HG03175 (cell line): ENCODE data around the gene USP24.

Experiments used
- ATAC-seq: cut with Tn5 transposase; IDR thresholded peaks from one replicate; pipeline ENCODE4 v1.9.1; 2021; ENCODE audit warnings: mild to moderate bottlenecking, moderate library complexity; ENCODE audit not compliant: unreplicated experiment

The USP24 gene

GRCh38 chr1:55057270-55057955, 157.8 kb downstream of the USP24 start:
- no peak for ATAC-seq

- ATAC-seq = no peak
Observed at GRCh38 chr1:55056632-55056992, 158.6 kb downstream of the USP24 start.

- no peak for ATAC-seq
Observed at GRCh38 chr1:55055951-55056631, 159.1 kb downstream of the USP24 start.

GRCh38 chr1:55055084-55055882, 159.9 kb downstream of the USP24 start:
- ATAC-seq = no peak

GRCh38 chr1:55054396-55054795, 160.8 kb downstream of the USP24 start:
- no peak for ATAC-seq

GRCh38 chr1:55053265-55053954, 161.8 kb downstream of the USP24 start:
- ATAC-seq = no peak

- ATAC-seq = no peak
Observed at GRCh38 chr1:55052221-55053142, 162.7 kb downstream of the USP24 start.

GRCh38 chr1:55051621-55052020, 163.5 kb downstream of the USP24 start:
- ATAC-seq = no peak

- no peak for ATAC-seq
Observed at GRCh38 chr1:55051169-55051568, 164.0 kb downstream of the USP24 start.

- ATAC-seq = no peak
Observed at GRCh38 chr1:55050283-55050682, 164.9 kb downstream of the USP24 start.

GRCh38 chr1:55049914-55050278, 165.3 kb downstream of the USP24 start:
- ATAC-seq = no peak

GRCh38 chr1:55049271-55049913, 165.8 kb downstream of the USP24 start:
- no peak for ATAC-seq

- no peak for ATAC-seq
Observed at GRCh38 chr1:55048453-55049270, 166.5 kb downstream of the USP24 start.

- ATAC-seq = no peak
Observed at GRCh38 chr1:55047611-55048010, 167.6 kb downstream of the USP24 start.

GRCh38 chr1:55046871-55047270, 168.3 kb downstream of the USP24 start:
- no peak for ATAC-seq

GRCh38 chr1:55045430-55045829, 169.7 kb downstream of the USP24 start:
- ATAC-seq = no peak

GRCh38 chr1:55044617-55045397, 170.4 kb downstream of the USP24 start:
- no peak for ATAC-seq

- no peak for ATAC-seq
Observed at GRCh38 chr1:55043726-55044125, 171.4 kb downstream of the USP24 start.
